Endothelial cell of hepatic sinusoid (primary cell): ENCODE results near the gene PCDHGC4.

ENCODE experiments used
- in situ Hi-C: cut with HindIII; loops from 2 replicates; pipeline ENCODE4 v1.10.0; 2017; ENCODE audit warnings: low sequenced_read_pairs

PCDHGC4 gene

DNA sequence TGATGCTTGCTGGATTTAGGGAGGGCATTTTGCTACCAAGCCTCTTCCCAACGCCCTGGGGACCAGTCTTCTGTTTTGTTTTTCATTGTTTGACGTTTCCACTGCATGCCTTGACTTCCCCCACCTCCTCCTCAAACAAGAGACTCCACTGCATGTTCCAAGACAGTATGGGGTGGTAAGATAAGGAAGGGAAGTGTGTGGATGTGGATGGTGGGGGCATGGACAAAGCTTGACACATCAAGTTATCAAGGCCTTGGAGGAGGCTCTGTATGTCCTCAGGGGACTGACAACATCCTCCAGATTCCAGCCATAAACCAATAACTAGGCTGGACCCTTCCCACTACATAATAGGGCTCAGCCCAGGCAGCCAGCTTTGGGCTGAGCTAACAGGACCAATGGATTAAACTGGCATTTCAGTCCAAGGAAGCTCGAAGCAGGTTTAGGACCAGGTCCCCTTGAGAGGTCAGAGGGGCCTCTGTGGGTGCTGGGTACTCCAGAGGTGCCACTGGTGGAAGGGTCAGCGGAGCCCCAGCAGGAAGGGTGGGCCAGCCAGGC lies 27.0 kb downstream of the PCDHGC4 start:
- in situ Hi-C loops: loop anchor here (5.0 kb wide), 1 partner anchor 70 kb away; no protein-coding TSS in a partner anchor

- in situ Hi-C loops: loop anchor here (5.0 kb wide), 1 partner anchor 70 kb away; no protein-coding TSS in a partner anchor
Measured at GRCh38 chr5:141512390-141512910, 27.6 kb downstream of the PCDHGC4 start.

DNA sequence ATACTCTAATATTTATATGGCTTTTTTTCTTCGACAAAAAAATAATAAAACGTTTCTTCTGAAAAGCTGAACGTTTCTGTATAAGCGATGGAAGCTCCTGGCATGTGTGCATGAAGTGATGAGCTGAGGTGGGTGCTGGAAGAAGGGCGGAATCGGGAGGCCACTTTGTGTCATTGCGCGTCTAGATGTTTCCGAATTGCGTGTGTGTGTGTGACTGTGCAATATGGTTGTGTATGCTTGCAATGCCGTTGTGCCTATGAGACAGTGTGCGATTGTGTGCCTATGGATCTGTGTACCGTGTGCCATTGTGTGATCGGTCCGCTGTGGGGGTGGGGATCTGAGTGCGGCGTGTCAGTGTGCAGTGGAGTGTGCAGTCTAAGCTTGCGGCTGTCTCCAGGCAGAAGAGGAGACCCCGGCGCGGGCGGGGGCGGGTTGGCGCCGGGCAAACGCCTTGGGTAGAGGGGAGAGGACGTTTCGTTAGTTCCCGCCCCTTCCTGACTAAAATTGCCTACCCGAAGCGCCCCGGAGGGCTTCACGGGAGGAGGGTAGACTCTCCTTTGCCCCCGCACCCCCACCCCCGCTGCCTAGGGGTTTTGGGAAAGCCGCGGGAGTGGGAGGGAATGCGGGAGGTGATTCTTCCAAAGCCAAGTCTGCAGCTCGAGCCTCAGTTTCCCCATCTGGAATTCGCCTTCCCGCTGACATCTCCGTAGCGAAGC lies 28.2 kb downstream of the PCDHGC4 start:
- in situ Hi-C loops: loop anchor here (5.0 kb wide), 1 partner anchor 71 kb away; no protein-coding TSS in a partner anchor

- in situ Hi-C loops: loop anchor here (5.0 kb wide), 1 partner anchor 71 kb away; no protein-coding TSS in a partner anchor
Measured at GRCh38 chr5:141513627-141514329, 28.9 kb downstream of the PCDHGC4 start.

GRCh38 chr5:141514330-141515133 lies 29.7 kb downstream of the PCDHGC4 start:
- in situ Hi-C loops: loop anchor here (5.0 kb wide), 1 partner anchor 72 kb away; no protein-coding TSS in a partner anchor

DNA sequence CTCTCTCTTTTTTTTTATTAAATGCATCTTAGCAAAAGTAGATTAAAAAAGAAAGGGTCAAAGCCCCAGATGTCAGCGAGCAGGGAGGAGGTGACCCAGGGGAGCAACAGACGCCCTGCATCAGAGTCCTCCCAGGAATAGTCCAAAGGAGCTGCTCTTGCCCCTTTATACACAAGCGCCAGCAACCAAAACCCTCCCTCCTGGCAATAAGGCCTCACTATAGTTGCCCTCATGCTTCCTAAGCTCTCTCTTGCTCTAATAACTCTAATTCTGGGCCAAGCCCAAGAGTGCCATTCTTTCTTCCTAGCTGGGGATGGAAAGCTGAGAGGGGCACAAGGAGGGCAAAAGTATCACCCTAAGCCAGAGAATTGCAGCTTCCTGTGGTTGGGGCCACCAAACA lies 30.3 kb downstream of the PCDHGC4 start:
- in situ Hi-C loops: no loop called here

GRCh38 chr5:141515946-141516671 lies 31.3 kb downstream of the PCDHGC4 start:
- in situ Hi-C loops: no loop called here

GRCh38 chr5:141516672-141517025 lies 31.8 kb downstream of the PCDHGC4 start:
- in situ Hi-C loops: no loop called here

GRCh38 chr5:141517312-141517711 lies 32.5 kb downstream of the PCDHGC4 start:
- in situ Hi-C loops: no loop called here

DNA sequence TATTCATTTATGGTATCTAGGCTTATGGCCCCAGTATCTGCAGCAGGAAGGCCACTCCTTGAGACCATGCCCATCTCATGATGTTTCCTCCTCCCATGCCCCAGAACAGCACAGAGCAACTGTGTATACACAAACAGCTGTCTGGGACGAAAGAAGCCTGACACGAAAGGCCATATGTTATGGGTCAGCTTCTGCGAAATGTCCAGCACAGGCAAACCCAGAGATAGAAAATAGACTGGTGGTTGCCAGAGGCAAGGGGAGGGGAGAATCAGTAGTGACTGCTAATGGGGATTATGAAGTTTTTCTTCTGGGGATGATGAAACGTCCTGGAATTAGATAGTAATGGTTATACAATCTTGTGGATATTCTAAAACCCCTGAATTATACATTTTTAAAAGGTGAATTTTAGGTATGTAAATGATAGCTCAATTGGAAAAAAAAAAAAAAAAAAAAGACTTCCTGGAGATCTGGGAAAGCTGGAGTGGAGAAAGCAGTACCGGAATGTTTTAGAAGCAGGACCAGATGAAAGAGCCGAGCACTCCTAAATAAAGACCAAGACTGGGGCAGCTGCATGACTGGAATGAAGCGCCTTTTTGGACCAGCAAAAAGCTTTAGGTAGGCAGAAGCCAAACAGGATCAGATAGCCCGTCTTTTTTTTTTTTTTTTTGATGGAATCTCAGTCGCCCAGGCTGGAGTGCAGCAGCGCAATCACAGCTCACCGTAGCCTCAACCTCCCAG lies 33.2 kb downstream of the PCDHGC4 start:
- in situ Hi-C loops: no loop called here

GRCh38 chr5:141518618-141519015 lies 33.8 kb downstream of the PCDHGC4 start:
- in situ Hi-C loops: no loop called here

- in situ Hi-C loops: loop anchor here (5.0 kb wide), 2 partner anchors 33 to 37 kb away; partner anchors contain the start of genes PCDHGC4 and PCDHGC5
Measured at GRCh38 chr5:141519605-141520565, 35.1 kb downstream of the PCDHGC4 start.

GRCh38 chr5:141521244-141521781 lies 36.5 kb downstream of the PCDHGC4 start:
- in situ Hi-C loops: loop anchor here (5.0 kb wide), 2 partner anchors 34 to 36 kb away; partner anchors contain the start of genes PCDHGC4 and PCDHGC5

DNA sequence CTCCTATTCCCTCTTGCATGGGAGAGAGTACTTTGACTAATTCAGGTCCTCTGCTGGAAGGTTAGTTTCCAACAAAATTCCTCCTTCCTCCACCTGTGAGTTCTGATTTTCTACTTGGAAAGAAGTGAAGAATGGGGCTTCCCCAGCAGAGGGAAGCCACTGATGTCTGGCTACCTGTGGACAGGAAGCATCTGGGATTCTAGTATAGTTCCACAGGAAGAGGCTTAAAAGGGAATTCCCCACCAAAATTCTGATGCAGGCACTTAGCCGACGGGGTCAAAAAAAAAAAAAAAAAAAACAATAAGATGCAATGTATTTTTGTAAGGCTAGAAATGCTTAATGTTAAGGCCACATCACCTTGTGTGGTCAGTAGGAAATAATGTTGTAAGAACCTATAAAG lies 37.5 kb downstream of the PCDHGC4 start:
- in situ Hi-C loops: loop anchor here (5.0 kb wide), 2 partner anchors 35 kb away; partner anchors contain the start of genes PCDHGC4 and PCDHGC5

DNA sequence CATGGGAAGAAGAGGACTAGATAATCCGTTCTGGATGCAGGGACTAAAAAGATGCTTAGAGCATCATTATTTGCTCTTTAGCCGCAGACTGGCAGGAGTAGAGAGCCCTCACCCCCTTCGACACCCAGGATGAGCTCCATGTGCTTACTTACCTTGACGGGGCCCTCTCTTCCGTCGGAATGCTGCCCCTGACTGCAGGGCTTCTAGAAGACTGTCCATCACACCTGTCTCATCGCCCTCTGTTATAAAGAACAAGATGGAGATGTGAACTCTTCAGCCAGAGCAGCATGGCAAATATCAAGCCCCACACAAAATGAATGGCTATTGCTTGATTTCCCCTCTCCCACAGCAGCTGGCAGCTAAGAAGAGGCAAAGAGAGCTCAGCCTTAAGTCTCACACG lies 39.2 kb downstream of the PCDHGC4 start:
- in situ Hi-C loops: loop anchor here (5.0 kb wide), 2 partner anchors 33 to 37 kb away; partner anchors contain the start of genes PCDHGC4 and PCDHGC5

- in situ Hi-C loops: loop anchor here (5.0 kb wide), 2 partner anchors 32 to 38 kb away; partner anchors contain the start of genes PCDHGC4 and PCDHGC5
Measured at GRCh38 chr5:141524604-141525597, 40.1 kb downstream of the PCDHGC4 start.
